Neural cell (in vitro differentiated cells): ENCODE data around the gene CIB4.

Experiments used
- CTCF ChIP-seq: fragments of 450-650 bp; IDR thresholded peaks from 2 replicates; pipeline ENCODE4 v1.5.1; 2014; ENCODE audit warnings: antibody characterized with exemption, mild to moderate bottlenecking, moderate library complexity; ENCODE audit not compliant: poor library complexity, severe bottlenecking
- EP300 ChIP-seq: fragments of 450-650 bp; conservative IDR thresholded peaks from 2 replicates; pipeline ENCODE4 v1.6.1; 2014; ENCODE audit warnings: antibody characterized with exemption, mild to moderate bottlenecking, moderate library complexity; ENCODE audit not compliant: poor library complexity, severe bottlenecking

GRCh38 chr2:26532301-26533250 lies 108.6 kb downstream of the CIB4 start:
- TF ChIP-seq CTCF (no peak), EP300 (no peak)
